Effector CD8-positive, alpha-beta T cell (primary cell): Measurements from ENCODE around the gene NFIA.

Experiments used
- DNase-seq: peaks from one replicate; lab custom pipeline; 2025; lab: John Stamatoyannopoulos, UW

NFIA gene

GRCh38 chr1:61215676-61216289 is 133.4 kb downstream of the NFIA start:
- DNase-seq = no peak

GRCh38 chr1:61220536-61220935 is 138.2 kb downstream of the NFIA start:
- DNase-seq = no peak

DNA sequence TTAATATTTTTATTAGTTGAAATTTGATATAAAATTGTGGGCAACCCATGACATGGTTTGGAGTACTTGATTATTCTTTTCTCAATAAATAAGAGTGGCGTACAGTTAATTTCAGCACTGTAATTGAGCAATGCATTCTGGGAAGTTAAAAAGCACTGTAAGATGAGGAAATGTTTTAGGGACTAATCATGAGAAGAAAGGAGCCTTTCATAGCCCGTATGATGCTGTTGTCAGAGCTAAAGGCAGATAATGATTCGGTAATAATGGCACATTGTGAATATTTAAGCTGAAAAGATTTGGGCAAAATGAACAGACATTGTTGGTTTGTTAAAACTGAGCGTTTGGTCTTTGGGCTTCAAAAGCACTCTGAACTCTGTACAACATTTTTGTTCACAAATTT is 139.3 kb downstream of the NFIA start:
- no peak for DNase-seq

GRCh38 chr1:61222240-61222639 is 139.9 kb downstream of the NFIA start:
- DNase-seq = no peak

GRCh38 chr1:61223140-61223539 is 140.8 kb downstream of the NFIA start:
- no peak for DNase-seq

DNA sequence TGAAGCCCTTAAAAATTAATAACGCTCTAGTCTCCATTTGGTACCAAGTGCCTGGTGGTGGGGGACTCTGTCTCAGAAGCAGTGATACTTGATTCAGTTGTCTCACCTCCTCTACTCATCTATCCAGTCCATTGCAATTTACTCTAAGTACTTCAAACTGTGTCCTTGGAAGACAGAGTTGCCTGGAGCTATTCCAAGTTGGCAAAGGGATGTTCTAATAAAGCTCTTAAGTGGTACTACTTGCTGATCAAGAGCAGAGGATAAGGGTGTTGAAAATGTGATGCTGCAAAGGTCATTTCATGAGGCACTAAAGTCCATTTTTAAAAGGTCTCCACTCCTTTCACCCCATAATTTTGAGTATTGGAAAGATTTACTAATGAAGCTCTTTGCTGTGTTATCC is 142.2 kb downstream of the NFIA start:
- DNase-seq = no peak

GRCh38 chr1:61225478-61225877 is 143.1 kb downstream of the NFIA start:
- DNase-seq = no peak

- no peak for DNase-seq
These were observed 144.6 kb downstream of the NFIA start for GRCh38 chr1:61226791-61227567.

DNA sequence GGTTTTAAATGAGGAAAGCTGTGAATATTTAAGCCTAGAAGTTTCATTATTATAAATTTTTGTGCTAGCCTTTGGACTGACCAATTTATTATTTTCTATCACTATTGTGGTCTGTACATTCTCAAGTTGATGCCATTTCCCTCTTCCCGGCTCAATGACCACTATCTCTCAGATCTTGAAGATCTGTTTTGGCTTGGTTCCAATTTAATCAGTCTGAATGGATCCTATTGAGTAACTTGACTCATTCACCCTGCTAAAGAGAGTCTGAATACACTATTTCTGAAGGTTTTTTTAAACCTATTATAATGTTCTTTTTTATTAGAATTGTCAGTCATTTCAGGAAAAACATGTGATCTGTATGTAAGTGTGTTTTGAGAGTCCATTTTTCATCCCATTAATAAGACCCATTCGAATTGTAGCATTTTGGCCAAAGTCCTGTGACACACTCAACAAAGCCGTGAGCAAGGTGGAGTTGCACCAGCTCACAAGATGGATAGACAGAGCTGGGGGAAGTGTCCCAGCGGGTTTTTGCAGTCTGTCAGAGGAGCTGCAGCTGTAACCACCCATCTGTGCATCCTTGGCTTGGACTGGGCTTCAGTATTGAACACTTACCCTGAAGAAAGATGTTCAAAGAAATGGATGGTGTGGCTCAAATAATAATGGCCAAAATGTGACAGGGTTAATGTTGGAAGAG is 145.6 kb downstream of the NFIA start:
- DNase-seq = no peak

GRCh38 chr1:61230523-61230922 is 148.2 kb downstream of the NFIA start:
- no peak for DNase-seq

DNA sequence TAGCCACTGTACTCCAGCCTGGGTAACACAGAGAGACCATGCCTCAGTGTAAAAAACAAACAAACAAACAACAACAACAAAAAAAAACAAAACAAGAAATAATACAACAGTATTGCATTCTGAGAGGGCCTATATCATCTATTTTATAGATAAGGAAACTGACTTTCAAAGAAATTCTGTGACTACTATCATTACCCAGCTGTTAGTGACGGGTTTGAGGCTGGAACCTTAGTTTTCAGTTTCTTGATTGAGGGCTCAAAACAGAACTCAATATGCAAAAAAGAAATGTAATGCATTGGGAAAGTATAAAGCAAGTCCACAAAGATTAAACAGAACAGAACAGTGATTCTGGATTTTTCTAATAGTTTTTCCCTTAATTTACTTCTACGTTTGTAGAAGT is 149.4 kb downstream of the NFIA start:
- no peak for DNase-seq

- no peak for DNase-seq
These were observed 150.8 kb downstream of the NFIA start for GRCh38 chr1:61233121-61233660.

DNA sequence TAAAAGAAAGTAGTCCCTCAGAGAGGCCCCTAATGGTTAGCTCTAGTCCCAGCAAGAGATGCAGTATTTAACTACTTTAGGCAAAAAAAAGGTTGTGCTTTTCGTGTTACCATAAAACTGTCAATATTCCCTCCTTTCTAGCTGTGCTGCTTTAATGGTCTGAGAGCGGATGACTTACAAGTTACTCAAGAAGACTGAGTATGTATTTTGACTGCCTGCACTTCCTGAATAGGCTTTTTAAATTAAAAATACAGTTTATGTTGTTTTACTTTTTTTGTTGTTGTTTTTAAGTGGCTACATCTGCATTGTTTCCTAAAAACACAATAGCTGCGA is 152.2 kb downstream of the NFIA start:
- DNase-seq = no peak

DNA sequence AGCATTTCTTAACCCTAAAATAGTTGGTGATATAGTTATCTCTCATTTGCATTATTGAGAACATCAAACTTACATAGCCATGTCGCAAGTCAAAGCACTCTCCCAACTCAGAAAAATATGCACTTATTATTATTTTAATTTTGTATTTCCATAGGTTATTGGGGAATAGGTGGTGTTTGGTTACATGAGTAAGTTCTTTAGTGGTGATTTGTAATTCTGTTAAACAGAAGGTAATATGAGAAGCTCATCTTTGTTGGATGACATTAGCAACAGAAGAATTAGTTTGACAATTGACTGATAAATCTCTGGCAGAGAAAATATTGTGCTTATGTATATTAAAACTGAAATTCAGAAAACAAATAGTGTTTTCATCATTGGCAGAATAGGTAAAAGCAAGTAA is 154.8 kb downstream of the NFIA start:
- DNase-seq = no peak

DNA sequence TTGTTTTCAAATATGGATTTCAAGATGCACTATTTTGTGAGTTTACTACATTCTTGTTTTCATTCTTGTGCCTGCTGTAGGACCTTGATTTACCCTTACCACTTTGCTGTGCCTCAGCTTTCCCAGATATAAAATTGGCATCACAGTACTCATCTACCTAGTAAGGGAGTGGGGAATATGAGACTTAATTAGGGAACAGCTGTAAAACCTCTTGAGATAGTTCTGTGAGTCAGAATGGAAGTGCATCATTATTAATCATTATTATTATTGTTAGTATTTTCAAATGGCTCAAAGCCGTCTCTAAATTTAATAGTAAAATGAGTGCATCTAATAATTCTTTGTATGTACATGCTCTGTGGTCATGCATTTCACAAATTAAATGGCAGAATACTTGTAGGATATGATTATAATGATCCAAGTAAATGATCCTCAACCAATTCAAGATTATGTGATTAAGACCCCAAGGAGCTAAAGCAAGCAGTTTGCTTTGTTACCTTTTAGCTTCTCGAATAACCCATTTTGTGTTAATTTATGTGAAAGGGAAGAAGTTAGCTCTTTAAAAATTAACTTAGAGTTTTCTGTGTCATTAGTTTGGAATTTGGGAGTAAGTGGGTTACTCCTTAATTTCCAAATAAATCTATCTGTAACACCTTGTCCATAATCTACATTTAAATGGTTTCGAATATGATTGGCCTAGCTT is 155.4 kb downstream of the NFIA start:
- DNase-seq = no peak

DNA sequence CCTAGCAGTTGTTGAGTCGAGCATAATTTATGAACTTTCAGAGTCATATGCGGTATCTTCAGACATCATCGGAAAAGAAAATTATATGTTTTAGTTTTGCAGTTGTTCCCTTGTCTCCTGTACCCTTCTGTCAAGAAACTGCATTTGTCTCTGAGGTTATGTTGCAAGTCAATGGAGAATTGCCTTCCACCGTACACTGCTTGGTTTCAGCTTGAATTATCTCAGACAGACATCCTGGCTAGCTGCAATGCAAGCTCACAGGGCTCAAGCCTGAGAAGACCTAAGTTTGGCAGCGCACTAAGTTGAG is 156.0 kb downstream of the NFIA start:
- no peak for DNase-seq

- DNase-seq = no peak
These were observed 158.5 kb downstream of the NFIA start for GRCh38 chr1:61240878-61241277.

- DNase-seq = no peak
These were observed 159.1 kb downstream of the NFIA start for GRCh38 chr1:61241411-61241838.

GRCh38 chr1:61241973-61242381 is 159.6 kb downstream of the NFIA start:
- no peak for DNase-seq

DNA sequence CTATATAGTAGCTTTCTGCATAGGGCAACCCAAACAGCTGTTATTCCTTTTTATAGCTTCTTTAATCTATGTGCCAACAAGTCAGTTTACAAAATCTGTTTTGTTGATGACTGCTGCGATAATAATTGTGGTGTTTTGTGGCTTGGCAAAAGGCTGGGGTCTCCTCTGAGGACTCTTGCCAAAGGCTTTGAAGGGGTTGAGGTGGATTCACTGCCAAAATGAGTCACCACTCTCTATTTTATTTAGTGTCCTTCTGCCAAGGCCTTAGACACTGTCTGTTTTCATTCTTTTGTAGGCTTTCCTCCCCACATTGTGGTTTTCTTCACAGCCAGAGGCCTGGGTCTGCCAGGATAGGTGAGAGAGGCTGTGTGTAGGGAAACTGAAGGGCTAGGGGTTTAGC is 161.8 kb downstream of the NFIA start:
- DNase-seq = no peak

DNA sequence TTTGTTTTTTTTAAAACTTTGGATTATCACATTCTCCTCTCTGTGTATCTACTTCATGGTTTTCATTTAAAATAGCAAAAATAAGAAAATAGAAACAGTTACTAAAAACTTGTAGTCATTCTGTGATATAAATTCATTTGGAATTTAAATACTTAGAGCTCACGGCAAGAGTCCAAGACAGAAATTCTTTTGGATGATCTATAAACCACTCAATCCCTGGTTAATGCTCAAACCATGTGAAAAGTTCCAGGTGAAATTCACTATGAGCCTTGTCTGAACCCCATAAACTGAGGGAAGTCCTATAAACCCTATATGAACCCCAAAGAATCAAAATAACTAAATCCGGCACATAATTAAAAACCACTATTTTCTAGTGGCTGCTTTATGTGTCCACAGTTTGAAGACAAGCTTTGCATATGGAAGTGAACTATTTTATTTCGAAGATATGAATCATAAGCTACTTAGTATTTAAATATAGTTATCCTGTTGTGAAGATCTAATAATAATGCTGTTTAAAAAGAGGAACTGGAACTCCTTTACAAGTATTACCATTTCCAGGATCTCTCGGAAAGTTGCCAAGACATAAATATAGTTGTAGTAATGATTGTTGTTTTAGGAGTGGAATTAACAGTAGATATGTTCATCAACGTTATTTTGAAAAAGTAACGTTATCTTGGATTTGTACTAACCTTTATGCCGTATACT is 163.5 kb downstream of the NFIA start:
- DNase-seq = no peak
